PC-9 (cell line): ENCODE measurements around the gene KLHL35.

Experiments
- CTCF ChIP-seq: fragments of 200-600 bp; sonication (generic); conservative IDR thresholded peaks from 2 replicates; pipeline ENCODE4 v1.6.1; 2017; ENCODE audit warnings: mixed run types, antibody characterized with exemption, mild to moderate bottlenecking, moderate library complexity
- EZH2 ChIP-seq: fragments of 200-600 bp; sonication (generic); IDR thresholded peaks from 2 replicates; pipeline ENCODE4 v1.8.0; 2017; ENCODE audit warnings: antibody characterized with exemption, low read depth

GRCh38 chr11:75475767-75476650 lies 43.0 kb upstream of the KLHL35 start:
- TF ChIP-seq CTCF = no peak
- TF ChIP-seq EZH2 = no peak
